A673 (cell line): ENCODE measurements around the gene PDGFRA. TPM values are rescaled to one million over a fixed set of nuclear protein-coding genes. Genes with fewer than 3 reads are reported as not detected.

Experiments
- BruUV-seq: library from RNA; stranded (reverse); fragments of 400-500 nt; replicated peaks from 2 replicates; lab custom pipeline; 2021; lab: Mats Ljungman, UMichigan
- CTCF ChIA-PET: fragments of 300-600 bp; sonication (Branson Sonifier 250); formaldehyde crosslinking; loops from one replicate; lab custom pipeline; 2022; ENCODE audit warnings: antibody characterized with exemption; lab: Charles Lee
- POLR2A ChIA-PET: fragments of 300-600 bp; sonication (Branson Sonifier 250); formaldehyde crosslinking; loops from one replicate; lab custom pipeline; 2022; ENCODE audit warnings: antibody characterized with exemption; ENCODE audit not compliant: low non-redundant PET; lab: Charles Lee
- DNase-seq: peaks from one replicate; pipeline ENCODE4 v3.0.0-alpha.2; 2015; ENCODE audit warnings: low spot score
- H3K27ac ChIP-seq: fragments of 200-600 bp; sonication (generic); 2 replicates; pipeline ENCODE4 v1.5.1; 2016; ENCODE audit warnings: mixed run types, low read depth, mild to moderate bottlenecking, mixed read lengths, antibody characterized with exemption, low read length; ENCODE audit not compliant: poor library complexity, severe bottlenecking
- H3K27me3 ChIP-seq: fragments of 200-600 bp; sonication (generic); replicated peaks from 2 replicates; pipeline ENCODE4 v1.6.1; 2017; ENCODE audit warnings: mixed run types, low read depth, mild to moderate bottlenecking, mixed read lengths, antibody characterized with exemption, low read length; ENCODE audit not compliant: insufficient read depth, poor library complexity
- H3K36me3 ChIP-seq: fragments of 200-600 bp; sonication (generic); 2 replicates; pipeline ENCODE4 v1.6.1; 2016; ENCODE audit warnings: mixed run types, mild to moderate bottlenecking, mixed read lengths, antibody characterized with exemption, low read length; ENCODE audit not compliant: insufficient read depth, poor library complexity, severe bottlenecking
- H3K4me1 ChIP-seq: fragments of 200-600 bp; sonication (generic); 2 replicates; pipeline ENCODE4 v1.6.1; 2017; ENCODE audit warnings: mixed run types, mild to moderate bottlenecking, mixed read lengths, antibody characterized with exemption, low read length; ENCODE audit not compliant: insufficient read depth, poor library complexity, severe bottlenecking
- H3K4me3 ChIP-seq: fragments of 200-600 bp; sonication (generic); 2 replicates; pipeline ENCODE4 v1.5.1; 2016; ENCODE audit warnings: low read depth, mixed run types, mild to moderate bottlenecking, mixed read lengths, low read length; ENCODE audit not compliant: poor library complexity, severe bottlenecking
- H3K9me3 ChIP-seq: fragments of 200-600 bp; sonication (generic); 2 replicates; pipeline ENCODE4 v1.6.1; 2016; ENCODE audit warnings: mixed run types, low read depth, mild to moderate bottlenecking, mixed read lengths, antibody characterized with exemption, low read length; ENCODE audit not compliant: poor library complexity, severe bottlenecking
- CTCF ChIP-seq: fragments of 300-800, 200-600 bp; sonication (generic); conservative IDR thresholded peaks from 2 replicates; pipeline ENCODE4 v1.5.1; 2017; ENCODE audit warnings: low read depth, mild to moderate bottlenecking, antibody characterized with exemption, low read length, moderate library complexity, mixed read lengths
- EZH2 ChIP-seq: fragments of 200-600 bp; sonication (generic); IDR thresholded peaks from 2 replicates; pipeline ENCODE4 v1.6.1; 2017; ENCODE audit warnings: borderline replicate concordance, low read depth, mild to moderate bottlenecking, mixed read lengths, antibody characterized with exemption, low read length; ENCODE audit not compliant: poor library complexity, severe bottlenecking
- intact Hi-C: fragments of 100-400 bp; cut with micrococcal nuclease; formaldehyde crosslinking; loops from one replicate; pipeline ENCODE4 v1.10.0; 2022; ENCODE audit not compliant: unreplicated experiment
- total RNA-seq: library from RNA; stranded (reverse); gene quantifications from 2 replicates; pipeline ENCODE4 v1.2.3, GENCODE V29; 2021

Gene PDGFRA
- total RNA-seq, 1 experiment from 2014 or later, result 0.24 TPM

DNA sequence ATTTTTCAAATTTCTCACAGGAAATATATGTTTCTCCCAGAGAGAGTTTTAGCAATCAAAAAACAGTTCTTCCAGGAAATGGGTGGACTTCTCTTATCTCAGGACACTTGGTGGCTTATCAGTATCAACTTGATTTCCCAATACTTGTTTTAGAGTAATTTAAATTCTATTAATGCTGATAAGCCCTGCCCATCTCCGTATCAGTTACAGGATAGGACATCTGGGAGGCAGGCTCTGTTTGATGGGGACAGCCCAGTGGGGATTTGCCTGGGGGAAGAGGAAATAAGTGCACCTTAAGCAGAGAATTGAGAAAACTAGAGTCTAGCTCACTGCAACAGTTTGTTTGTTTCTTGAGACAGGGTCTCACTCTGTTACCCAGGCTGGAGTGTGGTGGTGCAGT lies 43.2 kb upstream of the PDGFRA start:
- H3K27me3 ChIP-seq, result no peaks in the 10 kb centered on the region
- intact Hi-C loops, result no loop called here
- no peak overlapping the region for H3K4me3 ChIP-seq
- POLR2A ChIA-PET, result no interaction called here
- TF ChIP-seq CTCF (no peak), EZH2 (no peak)
- BruUV-seq, result no TSS peak
- CTCF ChIA-PET, result no interaction called here
- no peak for DNase-seq
- H3K9me3 ChIP-seq, result no peaks in the 10 kb centered on the region
- no peaks in the 10 kb centered on the region for H3K36me3 ChIP-seq
- no peaks in the 10 kb centered on the region for H3K4me1 ChIP-seq
- no peak overlapping the region for H3K27ac ChIP-seq

- CTCF ChIA-PET, result no interaction called here
- intact Hi-C loops, result no loop called here
Observed at GRCh38 chr4:54186371-54186770, 42.7 kb upstream of the PDGFRA start.

DNA sequence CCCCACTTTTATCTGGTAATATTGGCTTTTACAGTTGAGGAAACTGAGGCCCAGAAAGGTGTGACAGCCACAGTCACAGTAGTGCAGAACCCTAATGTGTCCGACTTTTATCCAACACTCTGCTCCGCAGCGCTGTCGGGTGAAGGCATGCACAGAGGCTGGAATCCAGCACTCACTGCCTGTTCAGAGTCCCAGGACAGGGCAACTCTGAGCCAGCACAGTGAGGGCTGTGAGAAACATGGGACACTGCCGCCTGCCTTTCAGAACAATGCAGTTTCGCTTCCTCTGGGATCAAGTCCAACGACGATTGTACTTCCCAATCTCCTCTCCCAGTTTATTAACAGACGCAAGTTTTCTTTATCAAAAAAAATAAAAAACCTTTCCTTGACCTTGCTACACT lies 41.9 kb upstream of the PDGFRA start:
- Histone ChIP-seq H3K9me3 (no peaks in the 10 kb centered on the region), H3K4me1 (no peaks in the 10 kb centered on the region), H3K27ac (no peak overlapping the region), H3K36me3 (no peaks in the 10 kb centered on the region), H3K27me3 (no peaks in the 10 kb centered on the region), H3K4me3 (no peak overlapping the region)
- TF ChIP-seq EZH2 (no peak), CTCF (no peak)
- no TSS peak for BruUV-seq
- DNase-seq, result no peak
- ChIA-PET CTCF (no interaction called here), POLR2A (no interaction called here)
- intact Hi-C loops, result no loop called here

More at GRCh38 chr4:54186371-54186770, 42.7 kb upstream of the PDGFRA start:
- H3K4me3 ChIP-seq, result no peak overlapping the region
- TF ChIP-seq EZH2, result no peak
- TF ChIP-seq CTCF, result no peak
- no peak overlapping the region for H3K27ac ChIP-seq
- H3K27me3 ChIP-seq, result no peaks in the 10 kb centered on the region
- H3K4me1 ChIP-seq, result no peaks in the 10 kb centered on the region
- POLR2A ChIA-PET, result no interaction called here
- H3K9me3 ChIP-seq, result no peaks in the 10 kb centered on the region
- no peak for DNase-seq
- no peaks in the 10 kb centered on the region for H3K36me3 ChIP-seq
- BruUV-seq, result no TSS peak
